ENCODE data around the gene FSIP1.

Gene FSIP1

GRCh38 chr15:39591896-39592315, 190.7 kb downstream of the FSIP1 start:
- no peak overlapping the region for H3K27ac ChIP-seq

GRCh38 chr15:39591141-39591895, 191.3 kb downstream of the FSIP1 start:
- peaks cover 43% of the 10 kb centered on the region for H3K27me3 ChIP-seq (ENCODE audit: insufficient read depth, low read depth, severe bottlenecking)
- no peak overlapping the region for H3K4me3 ChIP-seq (ENCODE audit: low read depth, low read length)
- no peak overlapping the region for H3K27ac ChIP-seq
- H3K36me3 ChIP-seq = no peaks in the 10 kb centered on the region
- TF ChIP-seq CTCF (IDR thresholded peaks at IDR 0.05; ENCODE audit: low read depth, low read length) = no peak
- H3K9me3 ChIP-seq (ENCODE audit: severe bottlenecking) = no peaks in the 10 kb centered on the region
- DNase-seq = no peak

More at GRCh38 chr15:39591896-39592315, 190.7 kb downstream of the FSIP1 start:
- TF ChIP-seq CTCF (IDR thresholded peaks at IDR 0.05; ENCODE audit: low read depth, low read length) = no peak
- DNase-seq = no peak
- Histone ChIP-seq H3K9me3 (ENCODE audit: severe bottlenecking) (no peaks in the 10 kb centered on the region), H3K36me3 (no peaks in the 10 kb centered on the region), H3K27me3 (ENCODE audit: insufficient read depth, low read depth, severe bottlenecking) (peaks cover 40% of the 10 kb centered on the region), H3K4me3 (ENCODE audit: low read depth, low read length) (no peak overlapping the region)

- no peaks in the 10 kb centered on the region for H3K9me3 ChIP-seq (ENCODE audit: severe bottlenecking)
- H3K36me3 ChIP-seq = no peaks in the 10 kb centered on the region
- no peak for DNase-seq
- peaks cover 40% of the 10 kb centered on the region for H3K27me3 ChIP-seq (ENCODE audit: insufficient read depth, low read depth, severe bottlenecking)
- TF ChIP-seq CTCF (IDR thresholded peaks at IDR 0.05; ENCODE audit: low read depth, low read length) = no peak
- no peak overlapping the region for H3K27ac ChIP-seq
- no peak overlapping the region for H3K4me3 ChIP-seq (ENCODE audit: low read depth, low read length)
Observed at GRCh38 chr15:39589815-39590644, 192.6 kb downstream of the FSIP1 start.

- no peak overlapping the region for H3K27ac ChIP-seq
- H3K27me3 ChIP-seq (ENCODE audit: insufficient read depth, low read depth, severe bottlenecking) = peaks cover 46% of the 10 kb centered on the region
- DNase-seq = no peak
- H3K4me3 ChIP-seq (ENCODE audit: low read depth, low read length) = no peak overlapping the region
- no peaks in the 10 kb centered on the region for H3K36me3 ChIP-seq
- no peaks in the 10 kb centered on the region for H3K9me3 ChIP-seq (ENCODE audit: severe bottlenecking)
- TF ChIP-seq CTCF (IDR thresholded peaks at IDR 0.05; ENCODE audit: low read depth, low read length) = no peak
Observed at GRCh38 chr15:39589193-39589814, 193.3 kb downstream of the FSIP1 start.

GRCh38 chr15:39588531-39589192, 194.0 kb downstream of the FSIP1 start:
- no peak for DNase-seq
- Histone ChIP-seq H3K27ac (no peak overlapping the region), H3K4me3 (ENCODE audit: low read depth, low read length) (no peak overlapping the region), H3K27me3 (ENCODE audit: insufficient read depth, low read depth, severe bottlenecking) (peaks cover 52% of the 10 kb centered on the region), H3K9me3 (ENCODE audit: severe bottlenecking) (no peaks in the 10 kb centered on the region), H3K36me3 (no peaks in the 10 kb centered on the region)
- TF ChIP-seq CTCF (IDR thresholded peaks at IDR 0.05; ENCODE audit: low read depth, low read length) = no peak
